ENCODE results near the gene TMEM14C. TPM values are rescaled to one million over a fixed set of nuclear protein-coding genes. Genes with fewer than 3 reads are reported as not detected.

The TMEM14C gene
- total and polyA plus RNA-seq, 4 donors: 52.8 to 173 (median 78.3) TPM

DNA sequence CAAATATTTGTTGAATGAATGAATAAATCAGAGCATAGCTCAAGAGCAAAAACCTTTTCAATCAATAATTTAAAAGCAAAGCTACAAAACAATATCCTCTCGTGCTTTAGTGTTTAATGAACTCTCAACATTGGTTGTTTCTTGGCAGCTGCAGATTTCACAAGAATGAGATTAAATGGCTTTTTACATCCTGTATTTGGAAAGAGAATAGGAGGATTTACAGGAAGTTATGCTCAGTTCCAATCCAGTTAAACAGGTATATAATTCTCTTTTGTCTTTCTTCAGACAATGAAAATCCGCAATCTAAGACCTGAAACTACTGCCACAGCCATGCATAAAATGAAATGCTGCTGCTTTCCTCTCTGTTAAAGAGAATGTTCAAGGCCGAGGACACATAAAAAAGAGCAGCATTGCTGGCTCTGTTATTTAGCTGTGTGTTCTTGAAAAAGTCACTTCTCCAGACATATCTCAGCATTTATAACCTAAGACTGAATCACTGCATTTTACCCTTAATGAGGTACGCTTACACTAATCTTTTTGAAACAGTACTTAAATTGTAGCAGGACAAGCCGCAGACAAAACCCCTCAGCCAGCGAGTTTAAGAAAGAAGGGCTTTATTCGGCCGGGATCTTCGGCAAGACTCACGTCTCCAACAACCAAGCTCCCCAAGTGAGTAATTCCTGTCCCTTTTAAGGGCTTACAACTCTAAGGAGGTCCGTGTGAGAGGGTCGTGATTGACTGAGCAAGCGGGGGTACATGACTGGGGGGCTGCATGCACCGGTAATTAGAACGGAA lies 32.0 kb upstream of the TMEM14C start:
- TF ChIP-seq, protein P1, sequence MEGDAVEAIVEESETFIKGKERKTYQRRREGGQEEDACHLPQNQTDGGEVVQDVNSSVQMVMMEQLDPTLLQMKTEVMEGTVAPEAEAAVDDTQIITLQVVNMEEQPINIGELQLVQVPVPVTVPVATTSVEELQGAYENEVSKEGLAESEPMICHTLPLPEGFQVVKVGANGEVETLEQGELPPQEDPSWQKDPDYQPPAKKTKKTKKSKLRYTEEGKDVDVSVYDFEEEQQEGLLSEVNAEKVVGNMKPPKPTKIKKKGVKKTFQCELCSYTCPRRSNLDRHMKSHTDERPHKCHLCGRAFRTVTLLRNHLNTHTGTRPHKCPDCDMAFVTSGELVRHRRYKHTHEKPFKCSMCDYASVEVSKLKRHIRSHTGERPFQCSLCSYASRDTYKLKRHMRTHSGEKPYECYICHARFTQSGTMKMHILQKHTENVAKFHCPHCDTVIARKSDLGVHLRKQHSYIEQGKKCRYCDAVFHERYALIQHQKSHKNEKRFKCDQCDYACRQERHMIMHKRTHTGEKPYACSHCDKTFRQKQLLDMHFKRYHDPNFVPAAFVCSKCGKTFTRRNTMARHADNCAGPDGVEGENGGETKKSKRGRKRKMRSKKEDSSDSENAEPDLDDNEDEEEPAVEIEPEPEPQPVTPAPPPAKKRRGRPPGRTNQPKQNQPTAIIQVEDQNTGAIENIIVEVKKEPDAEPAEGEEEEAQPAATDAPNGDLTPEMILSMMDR (IDR thresholded peaks at IDR 0.05; ENCODE audit: control extremely low read depth, extremely low read depth): no peak
- no peaks in the 10 kb centered on the region for H3K9me3 ChIP-seq (ENCODE audit: control insufficient read depth in 4 of 4, insufficient read depth in 3 of 4, low read length in 3 of 4)
- H3K9ac ChIP-seq (ENCODE audit: insufficient read depth in 1 of 2, low read length in 2 of 2): peak overlapping the region in 1 of 2 donors; percentile 40
- peaks cover 0 to 4% (median 0%) of the 10 kb centered on the region in 4 donors for H3K36me3 ChIP-seq (ENCODE audit: control insufficient read depth in 4 of 4, insufficient read depth in 4 of 4, low read length in 4 of 4)
- peak overlapping the region in 1 of 2 donors; percentile 70 for H3K27ac ChIP-seq (ENCODE audit: low read depth in 1 of 2, low read length in 1 of 2)
- no peaks in the 10 kb centered on the region for H3K27me3 ChIP-seq (ENCODE audit: control insufficient read depth in 3 of 3, insufficient read depth in 3 of 3, low read length in 2 of 3)
- H3K4me3 ChIP-seq: no peak overlapping the region
- ATAC-seq (ENCODE audit: insufficient read depth, low FRiP score) (no peak), DNase-seq (peak in 2 of 3 donors; percentile 46 to 49)
- peaks cover 2 to 14% (median 5%) of the 10 kb centered on the region in 5 donors for H3K4me1 ChIP-seq (ENCODE audit: control insufficient read depth in 5 of 5, insufficient read depth in 5 of 5, low read length in 5 of 5)
- WGBS, 2 donors: 61 to 70% methylated on average over 15 of the region's 15 CpGs

DNA sequence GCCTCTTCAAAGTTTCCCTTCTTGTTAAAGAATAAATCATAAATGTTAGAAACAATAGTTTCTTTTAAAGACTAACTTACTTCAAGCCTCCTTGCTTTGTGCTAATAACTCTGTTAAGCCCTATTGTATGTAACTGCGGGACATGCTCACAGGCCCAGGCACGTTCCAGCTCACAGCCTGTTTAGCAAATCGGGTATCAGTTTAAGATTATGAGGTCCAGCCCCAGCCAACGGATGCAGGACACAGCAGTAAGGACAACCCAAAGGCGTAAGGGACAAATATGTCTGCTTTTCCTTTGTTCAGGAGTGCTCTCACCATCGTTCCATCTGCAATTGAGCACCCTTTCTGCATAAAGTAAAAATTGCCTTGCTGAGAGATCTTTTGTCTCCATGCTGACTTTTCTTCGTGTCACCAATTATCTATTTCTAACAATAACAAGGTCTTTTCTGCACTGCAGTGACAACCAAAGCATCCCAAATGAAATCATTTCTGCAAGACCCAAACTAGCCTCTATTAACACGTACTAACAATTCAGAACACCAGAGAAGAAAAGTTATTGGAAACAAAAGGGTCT lies 29.8 kb upstream of the TMEM14C start:
- no peak overlapping the region for H3K27ac ChIP-seq (ENCODE audit: low read depth in 1 of 2, low read length in 1 of 2)
- no peaks in the 10 kb centered on the region for H3K9me3 ChIP-seq (ENCODE audit: control insufficient read depth in 4 of 4, insufficient read depth in 3 of 4, low read length in 3 of 4)
- TF ChIP-seq, protein P1 (IDR thresholded peaks at IDR 0.05; ENCODE audit: control extremely low read depth, extremely low read depth): no peak
- ATAC-seq (ENCODE audit: insufficient read depth, low FRiP score) (no peak), DNase-seq (peak in 1 of 3 donors; percentile 2)
- H3K9ac ChIP-seq (ENCODE audit: insufficient read depth in 1 of 2, low read length in 2 of 2): peak overlapping the region; percentile 14 to 97
- H3K4me3 ChIP-seq: no peak overlapping the region
- H3K4me1 ChIP-seq (ENCODE audit: control insufficient read depth in 5 of 5, insufficient read depth in 5 of 5, low read length in 5 of 5): peaks cover 2 to 18% (median 9%) of the 10 kb centered on the region in 5 donors
- peaks cover 0 to 10% (median 4%) of the 10 kb centered on the region in 4 donors for H3K36me3 ChIP-seq (ENCODE audit: control insufficient read depth in 4 of 4, insufficient read depth in 4 of 4, low read length in 4 of 4)
- no peaks in the 10 kb centered on the region for H3K27me3 ChIP-seq (ENCODE audit: control insufficient read depth in 3 of 3, insufficient read depth in 3 of 3, low read length in 2 of 3)
- WGBS, 2 donors: 95 to 96% methylated on average over 8 of the region's 8 CpGs

DNA sequence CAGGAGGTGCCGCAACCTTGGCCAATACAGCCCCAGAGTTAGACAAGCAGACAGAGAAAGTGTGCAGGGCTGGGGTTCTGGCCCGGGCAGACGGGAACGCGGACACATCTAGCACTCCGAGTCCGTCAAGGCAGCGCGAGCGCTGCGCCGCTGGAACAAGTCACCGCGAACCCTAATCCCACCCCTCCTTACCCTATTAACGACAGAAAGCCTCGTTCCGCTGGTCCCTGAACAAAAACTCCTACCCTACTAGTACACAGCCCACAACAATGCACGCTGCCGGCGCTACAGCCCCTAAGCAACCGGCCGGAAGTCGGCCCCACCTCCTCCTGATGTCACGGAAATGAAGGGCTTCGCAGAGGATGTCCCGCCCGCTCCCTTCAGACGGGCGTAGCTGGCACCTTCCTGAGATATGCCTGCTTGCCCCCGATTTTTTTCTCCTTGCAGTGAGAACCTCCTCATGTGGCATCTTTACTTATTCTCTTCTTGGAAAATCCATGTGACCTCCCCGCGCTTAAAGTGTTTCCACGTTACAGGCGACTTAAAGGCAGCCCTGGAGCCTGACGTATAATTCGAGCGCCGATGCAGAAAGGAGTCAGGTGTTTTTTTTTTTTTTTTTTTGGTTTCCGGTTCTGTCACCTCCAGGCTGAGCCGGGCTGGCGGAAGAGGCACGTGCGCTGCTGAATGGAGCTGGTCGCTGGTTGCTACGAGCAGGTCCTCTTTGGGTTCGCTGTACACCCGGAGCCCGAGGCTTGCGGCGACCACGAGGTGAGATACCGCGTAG lies 28.4 kb upstream of the TMEM14C start, which contains the start of the genes C6orf52 and PAK1IP1:
Gene C6orf52, minus strand, starts transcription at position 315 of the 784 bp plus-strand sequence. CDS start 7,066 bp downstream, outside the sequence.
Gene PAK1IP1, plus strand, starts transcription at position 671 of the 784 bp plus-strand sequence. Its CDS starts 14 bp downstream, at position 685.
- Histone ChIP-seq H3K9me3 (ENCODE audit: control insufficient read depth in 4 of 4, insufficient read depth in 3 of 4, low read length in 3 of 4) (no peaks in the 10 kb centered on the region), H3K4me1 (ENCODE audit: control insufficient read depth in 5 of 5, insufficient read depth in 5 of 5, low read length in 5 of 5) (peaks cover 3 to 18% (median 7%) of the 10 kb centered on the region in 5 donors), H3K36me3 (ENCODE audit: control insufficient read depth in 4 of 4, insufficient read depth in 4 of 4, low read length in 4 of 4) (peaks cover 4 to 12% (median 7%) of the 10 kb centered on the region in 4 donors), H3K9ac (ENCODE audit: insufficient read depth in 1 of 2, low read length in 2 of 2) (peak within 1 kb of the TSS; percentile 97 to 99), H3K27ac (ENCODE audit: low read depth in 1 of 2, low read length in 1 of 2) (peak within 1 kb of the TSS; percentile 86 to 93), H3K27me3 (ENCODE audit: control insufficient read depth in 3 of 3, insufficient read depth in 3 of 3, low read length in 2 of 3) (no peaks in the 10 kb centered on the region), H3K4me3 (peak within 1 kb of the TSS; percentile 93)
- DNase-seq: peak; percentile 95 to 98 (median 98)
- TF ChIP-seq, protein P1 (IDR thresholded peaks at IDR 0.05; ENCODE audit: control extremely low read depth, extremely low read depth): no peak
- ATAC-seq (ENCODE audit: insufficient read depth, low FRiP score): peak; percentile 98
- WGBS, 2 donors: 0% methylated on average over 53 of the region's 53 CpGs

Data from lung (tissue), 12 donors.